Endometrium (tissue), 2 donors: ENCODE results near the gene WSCD2.

Experiments used
- FAIRE-seq: peaks from 2 replicates; lab custom pipeline; 2012; peaks lifted over from hg19 to GRCh38; lab: Jason Lieb, UNC
- donor health status: control.
- donor health status: control.

Gene WSCD2

GRCh38 chr12:108109504-108109903 lies 19.6 kb upstream of the WSCD2 start:
- FAIRE-seq, result no peak

GRCh38 chr12:108109954-108110353 lies 19.1 kb upstream of the WSCD2 start:
- FAIRE-seq, result no peak

GRCh38 chr12:108110844-108111243 lies 18.2 kb upstream of the WSCD2 start:
- no peak for FAIRE-seq

GRCh38 chr12:108112832-108113556 lies 16.1 kb upstream of the WSCD2 start:
- FAIRE-seq, result no peak

GRCh38 chr12:108115123-108116121 lies 13.7 kb upstream of the WSCD2 start:
- FAIRE-seq, result no peak

- FAIRE-seq, result no peak
Observed at GRCh38 chr12:108116254-108116653, 12.8 kb upstream of the WSCD2 start.

GRCh38 chr12:108116699-108117098 lies 12.4 kb upstream of the WSCD2 start:
- no peak for FAIRE-seq

GRCh38 chr12:108117163-108117849 lies 11.8 kb upstream of the WSCD2 start:
- FAIRE-seq, result no peak

- FAIRE-seq, result no peak
Observed at GRCh38 chr12:108117902-108118301, 11.2 kb upstream of the WSCD2 start.

- FAIRE-seq, result no peak
Observed at GRCh38 chr12:108119126-108119973, 9.7 kb upstream of the WSCD2 start.

GRCh38 chr12:108119974-108120862 lies 8.9 kb upstream of the WSCD2 start:
- no peak for FAIRE-seq

- FAIRE-seq, result no peak
Observed at GRCh38 chr12:108120863-108121165, 8.3 kb upstream of the WSCD2 start.

GRCh38 chr12:108121320-108121719 lies 7.8 kb upstream of the WSCD2 start:
- FAIRE-seq, result no peak

- FAIRE-seq, result no peak
Observed at GRCh38 chr12:108121728-108122471, 7.2 kb upstream of the WSCD2 start.

GRCh38 chr12:108122644-108123043 lies 6.4 kb upstream of the WSCD2 start:
- FAIRE-seq, result no peak

GRCh38 chr12:108123402-108123801 lies 5.7 kb upstream of the WSCD2 start:
- FAIRE-seq, result no peak

- FAIRE-seq, result no peak
Observed at GRCh38 chr12:108125073-108125472, 4.0 kb upstream of the WSCD2 start.

GRCh38 chr12:108126212-108126611 lies 2.9 kb upstream of the WSCD2 start:
- no peak for FAIRE-seq

- FAIRE-seq, result no peak
Observed at GRCh38 chr12:108126990-108127501, 2.0 kb upstream of the WSCD2 start.

- FAIRE-seq, result no peak
Observed at GRCh38 chr12:108127654-108128053, 1.4 kb upstream of the WSCD2 start.
